ENCODE data around the gene VWCE. TPM values are rescaled to one million over a fixed set of nuclear protein-coding genes. Genes with fewer than 3 reads are reported as not detected.

Gene VWCE
- total and polyA plus RNA-seq, 8 donors, result 0.16 to 0.90 (median 0.36) TPM

DNA sequence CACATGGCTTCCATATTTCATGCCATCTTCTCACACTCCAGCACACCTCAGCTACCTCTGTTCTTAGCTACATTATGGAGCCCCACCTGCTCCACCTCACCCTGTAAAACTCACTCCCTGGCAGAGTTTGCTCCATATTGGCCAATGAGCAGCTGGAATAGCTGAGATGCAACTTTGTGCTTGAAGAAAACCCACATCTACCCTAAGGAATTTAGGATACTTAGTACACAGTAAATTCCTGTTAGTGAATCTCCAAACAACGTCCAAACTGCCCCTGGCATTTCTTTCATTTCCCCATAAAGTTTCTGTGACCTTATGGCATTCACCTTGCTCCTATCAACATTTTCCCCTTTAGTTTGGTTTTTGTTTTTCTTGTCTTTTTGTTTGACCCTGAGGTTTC lies 2.2 kb upstream of the VWCE start:
- peaks cover 4 to 7% (median 5%) of the 10 kb centered on the region in 3 donors for H3K4me1 ChIP-seq
- ATAC-seq (no peak), DNase-seq (no peak), FAIRE-seq (no peak)
- H3K27ac ChIP-seq, result no peak overlapping the region
- H3K36me3 ChIP-seq, result peaks cover 0 to 23% (median 11%) of the 10 kb centered on the region in 3 donors
- intact Hi-C loops (cut with DNase I), result no loop called here
- no peaks in the 10 kb centered on the region for H3K27me3 ChIP-seq
- no peaks in the 10 kb centered on the region for H3K9me3 ChIP-seq
- no peak overlapping the region for H3K4me3 ChIP-seq
- TF ChIP-seq, protein P1, sequence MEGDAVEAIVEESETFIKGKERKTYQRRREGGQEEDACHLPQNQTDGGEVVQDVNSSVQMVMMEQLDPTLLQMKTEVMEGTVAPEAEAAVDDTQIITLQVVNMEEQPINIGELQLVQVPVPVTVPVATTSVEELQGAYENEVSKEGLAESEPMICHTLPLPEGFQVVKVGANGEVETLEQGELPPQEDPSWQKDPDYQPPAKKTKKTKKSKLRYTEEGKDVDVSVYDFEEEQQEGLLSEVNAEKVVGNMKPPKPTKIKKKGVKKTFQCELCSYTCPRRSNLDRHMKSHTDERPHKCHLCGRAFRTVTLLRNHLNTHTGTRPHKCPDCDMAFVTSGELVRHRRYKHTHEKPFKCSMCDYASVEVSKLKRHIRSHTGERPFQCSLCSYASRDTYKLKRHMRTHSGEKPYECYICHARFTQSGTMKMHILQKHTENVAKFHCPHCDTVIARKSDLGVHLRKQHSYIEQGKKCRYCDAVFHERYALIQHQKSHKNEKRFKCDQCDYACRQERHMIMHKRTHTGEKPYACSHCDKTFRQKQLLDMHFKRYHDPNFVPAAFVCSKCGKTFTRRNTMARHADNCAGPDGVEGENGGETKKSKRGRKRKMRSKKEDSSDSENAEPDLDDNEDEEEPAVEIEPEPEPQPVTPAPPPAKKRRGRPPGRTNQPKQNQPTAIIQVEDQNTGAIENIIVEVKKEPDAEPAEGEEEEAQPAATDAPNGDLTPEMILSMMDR (IDR thresholded peaks at IDR 0.05), result no peak
- 71 to 90% methylated on average over 1 of the region's 1 CpG for WGBS, 2 donors

DNA sequence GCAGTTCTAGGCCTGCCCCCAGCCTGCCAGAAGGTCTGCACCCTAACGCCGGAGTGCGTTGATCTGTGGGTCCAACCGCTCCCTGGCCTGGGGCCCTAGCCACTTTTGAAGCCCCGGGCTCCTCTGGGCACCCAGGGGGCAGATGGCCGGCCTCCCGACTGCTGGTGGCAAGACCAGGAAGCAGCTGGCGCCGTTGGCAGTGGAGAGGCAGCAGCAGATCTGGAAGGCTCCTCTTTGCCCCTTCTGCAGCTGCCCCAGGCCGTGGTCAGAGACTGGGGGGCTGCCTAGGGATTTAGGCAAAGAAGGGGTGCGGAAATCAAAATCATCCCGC lies 445 bp upstream of the VWCE start:
- no peaks in the 10 kb centered on the region for H3K27me3 ChIP-seq
- no peak for FAIRE-seq

DNA sequence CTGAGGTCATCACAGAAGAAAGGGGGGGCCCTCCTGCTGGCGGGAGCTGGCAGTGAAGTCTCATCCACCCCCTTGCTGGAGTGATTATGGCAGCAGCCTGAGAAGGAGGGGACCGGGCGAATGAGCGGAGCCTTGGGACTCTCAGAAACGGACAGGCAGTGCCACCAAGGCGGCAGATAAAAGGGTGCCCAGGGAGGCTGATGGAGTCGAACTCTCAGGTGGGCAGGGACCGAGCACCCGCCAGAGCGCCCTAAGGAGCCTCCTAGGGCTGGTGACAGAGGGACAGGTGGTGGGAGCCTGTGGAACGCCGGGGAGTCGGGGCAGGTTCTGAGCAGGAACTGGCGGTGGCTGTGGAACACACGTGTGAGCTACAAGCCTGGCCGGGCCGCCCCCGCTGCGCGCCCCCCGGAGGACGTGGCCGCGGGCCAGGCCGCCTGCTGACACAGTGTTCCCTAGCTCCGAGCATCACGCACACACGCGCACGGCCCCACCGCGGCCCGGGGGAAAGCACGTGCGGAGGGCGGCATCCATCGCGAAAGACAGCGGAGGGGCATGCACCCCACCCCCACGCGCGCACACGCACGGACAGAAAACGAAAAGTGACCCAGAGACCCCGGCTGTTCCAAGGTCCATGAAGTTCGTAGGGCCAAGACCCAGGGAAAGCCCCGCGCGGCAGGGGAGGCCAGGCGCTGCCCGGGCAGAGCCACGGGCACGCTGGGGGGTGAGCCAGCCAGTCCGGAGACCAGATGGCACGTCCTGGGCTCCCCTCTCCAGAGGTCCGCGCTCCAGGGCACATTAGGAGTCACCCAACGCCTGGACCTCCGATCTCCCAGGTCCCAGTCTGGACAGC lies 1.0 kb downstream of the VWCE start:
- Histone ChIP-seq H3K36me3 (no peaks in the 10 kb centered on the region), H3K4me3 (peak overlapping the region; percentile 29 to 70 (median 44)), H3K27ac (no peak overlapping the region), H3K27me3 (no peaks in the 10 kb centered on the region), H3K9me3 (no peaks in the 10 kb centered on the region), H3K4me1 (peaks cover 4 to 7% (median 5%) of the 10 kb centered on the region in 3 donors)
- intact Hi-C loops (cut with DNase I), result no loop called here
- WGBS, 2 donors, result 1 to 2% methylated on average over 56 to 60 of the region's 60 CpGs
- TF ChIP-seq, protein P1 (IDR thresholded peaks at IDR 0.05), result no peak
- FAIRE-seq (no peak), DNase-seq (peak in 4 of 6 donors; percentile 34 to 81 (median 62)), ATAC-seq (peak; percentile 58 to 73 (median 70))

More for the DNA sequence above, 445 bp upstream of the VWCE start:
- Histone ChIP-seq H3K36me3 (peaks cover 0 to 7% (median 5%) of the 10 kb centered on the region in 3 donors), H3K4me3 (peak overlapping the region in 2 of 4 donors; percentile 54 to 70), H3K9me3 (no peaks in the 10 kb centered on the region), H3K4me1 (peaks cover 4 to 7% (median 5%) of the 10 kb centered on the region in 3 donors), H3K27ac (no peak overlapping the region)
- intact Hi-C loops (cut with DNase I), result no loop called here
- 66 to 68% methylated on average over 12 of the region's 12 CpGs for WGBS, 2 donors
- TF ChIP-seq, protein P1 (IDR thresholded peaks at IDR 0.05), result no peak
- ATAC-seq (peak in 1 of 4 donors; percentile 1), DNase-seq (peak in 3 of 6 donors; percentile 37 to 78 (median 61))

DNA sequence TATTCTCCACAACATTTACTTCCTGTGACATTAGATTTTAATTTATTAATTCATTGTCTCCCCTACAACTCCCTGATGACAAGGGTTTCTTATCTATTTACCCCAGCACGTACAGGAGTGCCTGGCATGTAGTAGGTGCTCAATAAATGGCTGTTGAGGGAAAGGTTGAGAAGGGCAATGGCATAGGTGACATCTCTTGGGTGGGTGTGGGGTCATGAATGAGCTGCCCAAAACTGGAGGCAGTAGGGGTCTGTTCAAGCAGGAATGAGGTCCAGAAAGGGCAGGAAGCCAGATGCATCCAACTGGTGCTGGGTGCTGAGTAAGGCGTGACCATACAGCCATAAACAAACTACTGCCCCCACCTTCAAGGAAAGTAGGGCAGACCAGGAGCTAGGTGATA lies 2.8 kb downstream of the VWCE start:
- TF ChIP-seq, protein P1 (IDR thresholded peaks at IDR 0.05), result no peak
- Histone ChIP-seq H3K4me3 (no peak overlapping the region), H3K4me1 (peaks cover 4 to 7% (median 5%) of the 10 kb centered on the region in 3 donors), H3K27me3 (no peaks in the 10 kb centered on the region), H3K9me3 (no peaks in the 10 kb centered on the region), H3K27ac (no peak overlapping the region), H3K36me3 (no peaks in the 10 kb centered on the region)
- intact Hi-C loops (cut with DNase I), result no loop called here
- 82 to 96% methylated on average over 2 of the region's 2 CpGs for WGBS, 2 donors
- ATAC-seq (no peak), FAIRE-seq (no peak), DNase-seq (no peak)

All from pancreas (tissue), 10 donors.